Colonic mucosa (tissue), 4 donors: ENCODE measurements around the gene HMGN5. TPM values are rescaled to one million over a fixed set of nuclear protein-coding genes. Genes with fewer than 3 reads are reported as not detected.

Source experiments
- DNase-seq: peaks from one replicate; pipeline ENCODE4 v3.0.0-alpha.2; 2020
- H3K27ac ChIP-seq: fragments of 200-600 bp; one replicate; pipeline ENCODE4 v1.8.0; 2021
- H3K27me3 ChIP-seq: fragments of 200-600 bp; one replicate; pipeline ENCODE4 v1.8.0; 2021
- H3K36me3 ChIP-seq: fragments of 200-600 bp; one replicate; pipeline ENCODE4 v1.8.0; 2021
- H3K4me1 ChIP-seq: fragments of 200-600 bp; one replicate; pipeline ENCODE4 v1.8.0; 2021; ENCODE audit warnings: mild to moderate bottlenecking
- H3K4me3 ChIP-seq: fragments of 200-600 bp; one replicate; pipeline ENCODE4 v1.8.0; 2021
- H3K9ac ChIP-seq, 2 donors: one replicate each; pipeline ENCODE4 v1.7.0; 2013; ENCODE audit warnings: control low read depth in 2 of 2, low read depth in 2 of 2, low read length in 2 of 2
- H3K9me3 ChIP-seq: fragments of 200-600 bp; one replicate; pipeline ENCODE4 v1.8.0; 2021
- intact Hi-C: fragments of 100-400 bp; cut with DNase I; formaldehyde crosslinking; loops from one replicate; pipeline ENCODE4 v1.14.1; 2022
- total RNA-seq, 2 donors: library from RNA; stranded (reverse); fragmentation: NEBNext Ultra II Directional in 1 of 2; extraction: Animal tissue kit (Norgen Biotek cat#: 25700) in 1 of 2; gene quantifications; one replicate each; pipeline ENCODE4 v1.2.1, GENCODE V29; 2021
- TF ChIP-seq, protein P1 (sequence below): fragments of 200-600 bp; IDR thresholded peaks from one replicate; pipeline ENCODE4 v1.8.0; 2022; ENCODE audit warnings: antibody characterized with exemption, mild to moderate bottlenecking
- donor health status: healthy.
- donor health status: DM: no; HTN: no; CAD: no.
- donor health status: DM: no; HTN: no; CAD: no.

Gene HMGN5
- total RNA-seq, 2 donors from 2014 or later = 6.1 to 7.5 TPM

GRCh38 chrX:81232218-81232617 is 30.5 kb upstream of the HMGN5 start:
- Histone ChIP-seq H3K4me3 (no peak overlapping the region), H3K27me3 (no peaks in the 10 kb centered on the region), H3K9me3 (no peaks in the 10 kb centered on the region), H3K27ac (no peak overlapping the region), H3K36me3 (no peaks in the 10 kb centered on the region), H3K4me1 (no peaks in the 10 kb centered on the region), H3K9ac (no peak overlapping the region)
- no peak for DNase-seq
- TF ChIP-seq, protein P1, sequence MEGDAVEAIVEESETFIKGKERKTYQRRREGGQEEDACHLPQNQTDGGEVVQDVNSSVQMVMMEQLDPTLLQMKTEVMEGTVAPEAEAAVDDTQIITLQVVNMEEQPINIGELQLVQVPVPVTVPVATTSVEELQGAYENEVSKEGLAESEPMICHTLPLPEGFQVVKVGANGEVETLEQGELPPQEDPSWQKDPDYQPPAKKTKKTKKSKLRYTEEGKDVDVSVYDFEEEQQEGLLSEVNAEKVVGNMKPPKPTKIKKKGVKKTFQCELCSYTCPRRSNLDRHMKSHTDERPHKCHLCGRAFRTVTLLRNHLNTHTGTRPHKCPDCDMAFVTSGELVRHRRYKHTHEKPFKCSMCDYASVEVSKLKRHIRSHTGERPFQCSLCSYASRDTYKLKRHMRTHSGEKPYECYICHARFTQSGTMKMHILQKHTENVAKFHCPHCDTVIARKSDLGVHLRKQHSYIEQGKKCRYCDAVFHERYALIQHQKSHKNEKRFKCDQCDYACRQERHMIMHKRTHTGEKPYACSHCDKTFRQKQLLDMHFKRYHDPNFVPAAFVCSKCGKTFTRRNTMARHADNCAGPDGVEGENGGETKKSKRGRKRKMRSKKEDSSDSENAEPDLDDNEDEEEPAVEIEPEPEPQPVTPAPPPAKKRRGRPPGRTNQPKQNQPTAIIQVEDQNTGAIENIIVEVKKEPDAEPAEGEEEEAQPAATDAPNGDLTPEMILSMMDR = no peak
- intact Hi-C loops = no loop called here

GRCh38 chrX:81231476-81231875 is 29.8 kb upstream of the HMGN5 start:
- Histone ChIP-seq H3K27me3 (no peaks in the 10 kb centered on the region), H3K4me3 (no peak overlapping the region), H3K4me1 (no peaks in the 10 kb centered on the region), H3K9me3 (no peaks in the 10 kb centered on the region), H3K36me3 (no peaks in the 10 kb centered on the region), H3K27ac (no peak overlapping the region), H3K9ac (no peak overlapping the region)
- TF ChIP-seq, protein P1 = no peak
- intact Hi-C loops = no loop called here
- no peak for DNase-seq

- intact Hi-C loops = no loop called here
- Histone ChIP-seq H3K36me3 (no peaks in the 10 kb centered on the region), H3K4me1 (no peaks in the 10 kb centered on the region), H3K9ac (no peak overlapping the region), H3K27ac (no peak overlapping the region), H3K4me3 (no peak overlapping the region), H3K9me3 (no peaks in the 10 kb centered on the region), H3K27me3 (no peaks in the 10 kb centered on the region)
- no peak for DNase-seq
- TF ChIP-seq, protein P1 = no peak
Observed at GRCh38 chrX:81229901-81230300, 28.2 kb upstream of the HMGN5 start.

DNA sequence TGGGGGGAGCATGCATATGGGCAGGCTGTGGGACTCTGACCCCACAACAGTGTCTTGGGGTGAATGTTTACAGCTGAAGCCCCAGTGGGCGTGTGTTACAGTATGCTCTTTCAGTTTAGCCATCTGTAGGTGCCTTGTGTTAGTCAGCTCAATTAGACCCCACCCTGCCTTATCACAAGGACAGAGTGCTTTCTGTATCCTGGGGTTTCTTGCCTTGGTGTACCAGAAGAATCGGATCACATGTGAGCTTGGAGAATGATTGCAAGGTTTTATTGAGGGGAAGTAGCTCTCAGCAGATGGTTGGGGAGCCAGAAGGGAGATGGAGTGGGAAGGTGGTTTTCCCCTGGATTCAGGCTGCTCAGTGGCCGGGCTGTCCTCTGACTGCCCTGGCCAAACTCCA is 27.5 kb upstream of the HMGN5 start:
- Histone ChIP-seq H3K9me3 (no peaks in the 10 kb centered on the region), H3K9ac (no peak overlapping the region), H3K4me1 (no peaks in the 10 kb centered on the region), H3K36me3 (no peaks in the 10 kb centered on the region), H3K27me3 (no peaks in the 10 kb centered on the region), H3K27ac (no peak overlapping the region), H3K4me3 (no peak overlapping the region)
- TF ChIP-seq, protein P1 = no peak
- intact Hi-C loops = no loop called here
- DNase-seq = no peak

DNA sequence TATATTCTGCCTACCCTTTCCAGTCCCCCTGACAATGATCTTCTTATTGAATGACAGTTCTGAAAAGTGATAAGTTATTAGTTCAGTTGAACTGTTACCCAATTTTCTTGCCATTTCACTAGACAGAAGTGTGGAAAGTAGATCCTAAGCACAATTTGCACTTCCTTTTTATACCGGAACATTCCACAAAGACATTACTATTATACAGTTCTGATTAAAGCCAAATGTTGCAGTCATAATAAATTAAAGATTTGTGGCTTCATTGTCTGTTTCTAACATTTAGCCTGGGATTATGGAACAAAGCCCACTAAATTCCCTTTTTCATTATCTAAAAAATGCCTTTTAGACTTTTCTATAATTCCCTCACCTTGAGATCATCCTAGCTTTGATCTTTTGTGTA is 14.0 kb upstream of the HMGN5 start:
- Histone ChIP-seq H3K9me3 (no peaks in the 10 kb centered on the region), H3K27ac (no peak overlapping the region), H3K27me3 (no peaks in the 10 kb centered on the region), H3K4me1 (no peaks in the 10 kb centered on the region), H3K9ac (no peak overlapping the region), H3K4me3 (no peak overlapping the region), H3K36me3 (no peaks in the 10 kb centered on the region)
- TF ChIP-seq, protein P1 = no peak
- intact Hi-C loops = no loop called here
- DNase-seq = no peak

- intact Hi-C loops = no loop called here
- Histone ChIP-seq H3K27me3 (no peaks in the 10 kb centered on the region), H3K4me3 (no peak overlapping the region), H3K9ac (no peak overlapping the region), H3K4me1 (no peaks in the 10 kb centered on the region), H3K9me3 (no peaks in the 10 kb centered on the region), H3K27ac (no peak overlapping the region), H3K36me3 (no peaks in the 10 kb centered on the region)
- TF ChIP-seq, protein P1 = no peak
- DNase-seq = no peak
Observed at GRCh38 chrX:81208916-81209315, 7.2 kb upstream of the HMGN5 start.
